ENCODE data around the gene MYL5. TPM values are rescaled to one million over a fixed set of nuclear protein-coding genes. Genes with fewer than 3 reads are reported as not detected.
"Not testable (repeated sequence)": the region's sequence is repeated elsewhere in the genome, so short reads cannot be mapped to it uniquely, and the experiment has no call there.

Gene MYL5
- total RNA-seq, 4 donors from 2014 or later = 5.2 to 32.8 (median 12.9) TPM

- whole genome bisulfite sequencing, 2 donors = 91 to 95% methylated on average over 17 to 20 of the region's 20 CpGs
- H3K4me3 ChIP-seq = no peak overlapping the region
- no peaks in the 10 kb centered on the region for H3K9me3 ChIP-seq
- DNase-seq (ENCODE audit: low spot score in 2 of 2) = no peak
- H3K27me3 ChIP-seq = no peaks in the 10 kb centered on the region
- H3K4me1 ChIP-seq = peaks cover 0 to 25% (median 5%) of the 10 kb centered on the region in 4 donors
- no peak overlapping the region for H3K27ac ChIP-seq
- no peak for TF ChIP-seq CTCF (IDR thresholded peaks at IDR 0.05)
- TF ChIP-seq POLR2A (IDR thresholded peaks at IDR 0.05) = no peak
- no peak for TF ChIP-seq EP300 (IDR thresholded peaks at IDR 0.05)
- H3K36me3 ChIP-seq = peaks cover 0 to 43% (median 17%) of the 10 kb centered on the region in 3 donors
Observed at GRCh38 chr4:729336-730315, 55.3 kb downstream of the MYL5 start.

GRCh38 chr4:730511-730910, 56.2 kb downstream of the MYL5 start:
- Histone ChIP-seq H3K9me3 (no peaks in the 10 kb centered on the region), H3K4me1 (peaks cover 0 to 22% (median 5%) of the 10 kb centered on the region in 4 donors), H3K27ac (no peak overlapping the region), H3K4me3 (no peak overlapping the region), H3K36me3 (peaks cover 0 to 52% (median 22%) of the 10 kb centered on the region in 3 donors), H3K27me3 (no peaks in the 10 kb centered on the region)
- no peak for DNase-seq (ENCODE audit: low spot score in 2 of 2)
- TF ChIP-seq CTCF (IDR thresholded peaks at IDR 0.05) (no peak), EP300 (IDR thresholded peaks at IDR 0.05) (no peak)
- WGBS, 2 donors = 95 to 96% methylated on average over 27 of the region's 27 CpGs

- WGBS, 2 donors = 93 to 95% methylated on average over 18 to 30 of the region's 68 CpGs
- peaks cover 0 to 59% (median 22%) of the 10 kb centered on the region in 3 donors for H3K36me3 ChIP-seq
- DNase-seq (ENCODE audit: low spot score in 2 of 2); H3K4me3 ChIP-seq; H3K27ac ChIP-seq; H3K27me3 ChIP-seq; H3K9me3 ChIP-seq: not testable (repeated sequence)
- H3K4me1 ChIP-seq = peaks cover 0 to 15% (median 1%) of the 10 kb centered on the region in 4 donors
Observed at GRCh38 chr4:730946-731904, 56.9 kb downstream of the MYL5 start.

Other genes starting within 250 kb of the MYL5 start
- gene ZNF721, start 175.4 kb upstream of the MYL5 start, total RNA-seq = 10 to 100 TPM; 22.9 to 47.4 (median 44.3) TPM
- 100 to 1,000 TPM in 1 of 4 donors, 10 to 100 TPM in 3; 74.9 to 128 (median 83.5) TPM for gene PIGG, start 175.3 kb upstream of the MYL5 start, total RNA-seq
- not detected for gene TMEM271, start 98.2 kb upstream of the MYL5 start, total RNA-seq
- 1 to 10 TPM in 1 of 4 donors, under 1 TPM in 1, not detected in 2; 0.98 to 1.3 TPM for gene PDE6B, start 49.0 kb upstream of the MYL5 start, total RNA-seq
- 100 to 1,000 TPM in 3 of 4 donors, 10 to 100 TPM in 1; 50.0 to 219 (median 139) TPM for gene ATP5ME, start 266 bp upstream of the MYL5 start, total RNA-seq
- gene SLC49A3, start 14.6 kb downstream of the MYL5 start, total RNA-seq = 10 to 100 TPM in 3 of 4 donors, 1 to 10 TPM in 1; 5.9 to 18.0 (median 14.3) TPM
- gene PCGF3, start 31.3 kb downstream of the MYL5 start, total RNA-seq = 100 to 1,000 TPM in 2 of 4 donors, 10 to 100 TPM in 2; 54.8 to 123 (median 90.5) TPM
- 1 to 10 TPM in 3 of 4 donors, not detected in 1; 1.8 to 2.4 (median 2.4) TPM for gene CPLX1, start 151.6 kb downstream of the MYL5 start, total RNA-seq

Data from tibial nerve (tissue), 4 donors.